Osteocyte (in vitro differentiated cells): Measurements from ENCODE around the gene GPR152. TPM values are rescaled to one million over a fixed set of nuclear protein-coding genes. Genes with fewer than 3 reads are reported as not detected.

Source experiments
- DNase-seq: peaks from one replicate; pipeline ENCODE4 v3.0.0; 2021; ENCODE audit warnings: mixed read lengths; ENCODE audit not compliant: unreplicated experiment; ENCODE audit errors: extremely low spot score
- H3K27ac Mint-ChIP-seq: one replicate; pipeline ENCODE4 v1.8.0; 2021; ENCODE audit warnings: mild to moderate bottlenecking, mixed read lengths; ENCODE audit not compliant: unreplicated experiment
- H3K27me3 Mint-ChIP-seq: one replicate; pipeline ENCODE4 v1.8.0; 2021; ENCODE audit warnings: mixed read lengths; ENCODE audit not compliant: unreplicated experiment
- H3K36me3 Mint-ChIP-seq: one replicate; pipeline ENCODE4 v1.8.0; 2021; ENCODE audit warnings: mixed read lengths; ENCODE audit not compliant: unreplicated experiment
- H3K4me1 Mint-ChIP-seq: one replicate; pipeline ENCODE4 v1.8.0; 2021; ENCODE audit warnings: mixed read lengths; ENCODE audit not compliant: unreplicated experiment
- H3K4me3 Mint-ChIP-seq: one replicate; pipeline ENCODE4 v1.8.0; 2021; ENCODE audit warnings: mild to moderate bottlenecking, moderate library complexity, mixed read lengths; ENCODE audit not compliant: unreplicated experiment
- H3K9me3 Mint-ChIP-seq: one replicate; pipeline ENCODE4 v1.8.0; 2021; ENCODE audit warnings: mixed read lengths; ENCODE audit not compliant: unreplicated experiment
- CTCF ChIP-seq: fragments of 200-600 bp; sonication (generic); IDR thresholded peaks from 2 replicates; pipeline ENCODE4 v1.5.0; 2021; ENCODE audit warnings: antibody characterized with exemption, mild to moderate bottlenecking, moderate library complexity
- total RNA-seq: library from RNA; stranded (reverse); gene quantifications from 2 replicates; pipeline ENCODE4 v1.2.1, GENCODE V29; 2021

The GPR152 gene
- total RNA-seq, 1 donor from 2014 or later, result not detected

DNA sequence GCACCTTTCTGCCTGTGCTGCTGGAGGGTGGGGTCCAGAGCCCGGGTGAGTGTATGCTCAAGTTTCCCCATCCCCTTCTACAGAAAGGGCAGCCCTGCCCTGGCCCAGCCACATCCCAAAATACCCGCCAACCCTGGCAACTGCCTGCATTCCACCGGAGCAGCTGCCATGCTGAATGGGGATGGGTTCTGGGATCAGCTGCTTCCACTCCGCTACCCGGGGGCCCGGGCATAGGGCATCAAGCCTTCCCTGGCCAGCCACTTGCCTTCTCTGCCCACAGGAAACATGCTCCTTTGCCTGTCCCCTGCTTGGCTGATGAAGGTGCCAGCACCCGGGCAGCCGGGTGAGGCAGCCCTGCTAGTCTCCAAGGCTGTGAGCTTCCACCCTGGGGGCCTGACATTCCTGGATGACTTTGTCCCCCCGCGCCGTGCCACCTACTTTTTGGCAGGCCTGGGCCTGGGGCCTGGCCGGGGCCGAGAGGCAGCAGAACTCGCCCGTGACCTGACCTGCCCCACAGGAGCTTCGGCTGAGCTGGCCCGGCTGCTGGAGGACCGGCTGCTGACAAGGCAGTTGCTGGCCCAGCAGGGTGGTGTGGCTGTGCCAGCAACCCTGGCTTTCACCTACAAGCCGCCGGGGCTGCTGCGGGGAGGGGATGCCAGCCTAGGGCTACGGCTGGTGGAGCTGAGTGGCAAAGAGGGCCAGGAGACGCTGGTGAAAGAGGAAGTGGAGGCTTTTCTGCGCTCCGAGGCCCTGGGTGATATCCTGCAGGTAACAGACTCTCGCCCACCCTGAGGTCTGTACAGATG, 33.9 kb downstream of the GPR152 start:
- no peaks in the 10 kb centered on the region for H3K27me3 Mint-ChIP-seq
- no peak for TF ChIP-seq CTCF
- no peak overlapping the region for H3K27ac Mint-ChIP-seq
- H3K9me3 Mint-ChIP-seq, result no peaks in the 10 kb centered on the region
- peaks cover 21% of the 10 kb centered on the region for H3K4me1 Mint-ChIP-seq
- H3K36me3 Mint-ChIP-seq, result no peaks in the 10 kb centered on the region
- H3K4me3 Mint-ChIP-seq, result no peak overlapping the region
- DNase-seq, result no peak

DNA sequence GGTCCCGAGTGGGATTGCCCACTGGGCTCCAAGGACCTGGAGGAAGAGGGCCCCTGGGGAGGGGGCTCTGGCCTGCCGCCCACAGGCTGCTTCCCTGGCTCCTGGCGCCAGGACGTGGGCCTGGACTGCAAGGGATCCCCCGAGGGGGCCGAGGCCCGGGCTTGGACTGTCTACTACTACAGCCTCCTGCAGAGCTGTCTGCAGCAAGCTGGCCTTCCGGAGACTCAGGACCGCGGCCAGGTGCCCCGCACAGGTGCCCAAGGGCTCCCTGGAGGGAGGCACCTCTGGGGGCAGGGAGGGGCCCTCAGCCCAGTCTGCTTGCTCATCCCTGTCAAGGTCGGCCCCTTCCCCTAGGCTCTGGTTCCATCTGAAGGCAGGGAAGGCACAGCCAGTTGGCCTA, 35.1 kb downstream of the GPR152 start:
- Mint-ChIP-seq H3K9me3 (no peaks in the 10 kb centered on the region), H3K4me3 (no peak overlapping the region), H3K36me3 (no peaks in the 10 kb centered on the region), H3K4me1 (peaks cover 21% of the 10 kb centered on the region), H3K27me3 (no peaks in the 10 kb centered on the region), H3K27ac (no peak overlapping the region)
- TF ChIP-seq CTCF, result no peak
- no peak for DNase-seq

- H3K9me3 Mint-ChIP-seq, result no peaks in the 10 kb centered on the region
- no peaks in the 10 kb centered on the region for H3K36me3 Mint-ChIP-seq
- DNase-seq, result no peak
- no peaks in the 10 kb centered on the region for H3K27me3 Mint-ChIP-seq
- peak overlapping the region; percentile 10 for H3K27ac Mint-ChIP-seq
- H3K4me1 Mint-ChIP-seq, result peaks cover 21% of the 10 kb centered on the region
- H3K4me3 Mint-ChIP-seq, result peak overlapping the region; percentile 48
- no peak for TF ChIP-seq CTCF
Measured at GRCh38 chr11:67416416-67417335, 35.9 kb downstream of the GPR152 start.

DNA sequence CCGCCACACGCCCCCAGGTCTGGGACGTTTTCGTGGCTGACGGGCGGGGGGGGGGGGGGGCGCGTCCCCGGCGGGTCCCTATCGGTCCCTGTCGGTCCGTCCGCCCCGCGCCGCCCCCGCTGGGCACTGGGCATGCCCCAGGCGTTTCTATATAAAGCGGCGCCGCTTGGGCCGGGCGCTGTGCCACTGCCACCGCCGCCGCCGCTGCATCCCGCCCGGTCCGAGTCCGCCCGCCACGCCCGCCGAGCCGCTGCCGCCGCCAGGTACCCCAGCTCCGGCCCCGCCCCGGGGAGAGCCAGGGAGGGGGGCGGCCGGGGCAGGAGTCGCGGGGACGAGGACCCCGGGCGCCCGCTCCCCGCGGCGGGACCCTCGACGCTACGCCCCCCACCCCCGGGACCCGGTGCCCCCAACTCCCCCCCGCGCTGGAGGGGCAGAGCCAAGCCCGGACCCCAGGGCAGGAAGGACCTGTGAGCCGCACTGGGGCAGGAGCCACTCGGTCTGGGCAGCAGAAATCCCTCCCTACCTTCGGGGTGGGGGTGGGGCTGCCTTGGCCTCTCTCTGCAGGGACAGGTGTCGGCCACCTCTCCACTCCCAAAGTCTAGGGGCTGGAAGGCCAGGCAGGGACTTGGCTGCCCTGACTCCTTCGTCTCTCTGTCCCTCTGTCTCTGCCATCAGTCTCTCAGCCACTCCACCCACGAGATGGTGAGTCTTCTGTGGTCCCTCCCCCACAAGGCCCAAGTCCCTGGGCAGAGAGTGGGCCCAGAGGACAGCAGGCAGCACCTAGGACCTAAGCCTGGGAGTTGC, 36.8 kb downstream of the GPR152 start, which contains the start of gene CARNS1:
TSS of gene CARNS1 (plus strand) at position 178 of the 804 bp plus-strand sequence. CDS start at position 700, 522 bp downstream.
- no peaks in the 10 kb centered on the region for H3K36me3 Mint-ChIP-seq
- DNase-seq, result no peak
- no peak for TF ChIP-seq CTCF
- H3K27me3 Mint-ChIP-seq, result no peaks in the 10 kb centered on the region
- H3K9me3 Mint-ChIP-seq, result no peaks in the 10 kb centered on the region
- peaks cover 18% of the 10 kb centered on the region for H3K4me1 Mint-ChIP-seq
- no peak within 1 kb of the TSS for H3K27ac Mint-ChIP-seq
- H3K4me3 Mint-ChIP-seq, result no peak within 1 kb of the TSS
